ENCODE results near the gene HYAL1.
"Not testable (repeated sequence)": the region's sequence is repeated elsewhere in the genome, so short reads cannot be mapped to it uniquely, and the experiment has no call there.

The HYAL1 gene

DNA sequence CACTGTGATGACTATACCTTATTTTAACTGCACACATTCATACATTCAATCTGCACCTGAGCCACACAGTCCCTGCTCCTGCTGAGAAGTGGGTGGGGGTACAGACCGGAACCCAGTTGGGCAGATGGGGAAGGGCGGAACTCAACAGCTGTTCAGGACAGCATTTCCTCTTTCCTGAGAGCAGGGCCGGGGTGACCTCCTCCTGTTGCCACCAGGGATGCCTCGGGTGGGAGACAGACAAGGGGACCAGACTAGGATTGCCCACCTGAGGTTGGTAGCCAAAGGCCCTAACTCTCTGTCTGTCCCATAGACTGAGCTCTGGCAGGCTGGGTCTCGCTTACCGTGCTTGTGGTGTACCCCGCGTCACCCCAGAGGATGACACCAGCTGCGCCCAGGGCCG, 15.2 kb upstream of the HYAL1 start:
- DNase-seq (ENCODE audit: low read depth): no peak

DNA sequence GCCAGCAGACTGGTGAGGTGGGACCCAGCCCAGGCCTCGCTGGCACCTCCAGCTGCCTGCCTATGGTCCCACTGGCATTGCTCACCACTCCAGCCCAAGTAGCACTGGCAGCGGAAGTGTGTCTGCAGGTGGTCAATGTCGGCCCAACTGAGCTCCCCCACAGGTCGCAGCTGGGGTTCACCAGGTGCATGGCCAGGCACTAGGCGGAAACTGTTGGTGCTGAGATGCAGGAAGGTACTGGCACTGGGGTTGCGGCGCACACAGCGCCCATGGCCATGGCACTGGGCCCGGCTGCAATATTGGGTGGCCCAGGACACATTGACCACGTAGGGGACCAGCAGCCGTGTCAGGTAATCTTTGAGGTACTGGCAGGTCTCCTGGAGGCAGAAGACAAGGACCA, 14.8 kb upstream of the HYAL1 start:
- no peak for DNase-seq (ENCODE audit: low read depth)

DNA sequence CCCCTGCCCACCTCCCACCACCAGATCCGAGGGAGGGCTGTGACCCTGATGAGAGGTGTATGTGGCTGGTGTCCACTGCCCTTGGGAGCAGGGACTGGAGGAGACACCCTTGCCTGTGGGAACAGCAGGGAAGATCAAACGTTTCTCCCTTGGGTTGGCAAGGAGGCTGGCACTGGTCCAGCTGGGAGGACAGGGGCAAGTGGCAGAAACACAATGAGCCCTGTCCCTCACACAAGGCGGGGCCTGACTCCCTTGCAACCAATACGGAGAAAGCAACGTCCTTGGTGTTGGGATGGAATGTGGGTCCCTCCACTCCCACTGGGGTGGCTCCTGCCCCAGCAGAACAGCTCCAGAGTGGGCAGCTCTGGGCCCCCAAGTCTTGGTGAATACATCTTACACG, 13.9 kb upstream of the HYAL1 start:
- DNase-seq (ENCODE audit: low read depth): no peak

GRCh38 chr3:50316657-50317242, 13.4 kb upstream of the HYAL1 start:
- DNase-seq (ENCODE audit: low read depth): peak; percentile 49

- no peak for DNase-seq (ENCODE audit: low read depth)
Observed at GRCh38 chr3:50314816-50315215, 11.4 kb upstream of the HYAL1 start.

GRCh38 chr3:50314342-50314741, 11.0 kb upstream of the HYAL1 start:
- DNase-seq (ENCODE audit: low read depth): no peak

- not testable (repeated sequence) for DNase-seq (ENCODE audit: low read depth)
Observed at GRCh38 chr3:50312041-50312440, 8.7 kb upstream of the HYAL1 start.

DNA sequence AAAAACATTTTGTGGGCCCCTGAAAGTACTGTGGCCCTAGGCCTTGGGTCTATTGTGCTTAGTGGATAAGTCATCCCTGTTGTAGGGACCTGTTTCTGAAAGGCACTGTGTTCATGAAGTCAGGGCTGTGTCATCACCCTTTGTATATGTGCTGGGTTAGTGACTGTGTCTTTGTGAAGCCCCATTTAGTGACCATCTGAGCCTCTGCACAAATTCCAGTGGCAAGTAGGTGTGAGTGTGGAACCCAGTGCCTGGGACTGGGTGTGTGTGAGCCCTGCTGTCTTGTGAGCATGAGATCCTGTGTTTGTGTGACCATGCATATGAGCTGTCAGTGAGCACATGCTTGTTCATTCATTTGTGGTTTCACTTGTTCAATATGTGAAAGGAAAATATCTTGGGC, 1.2 kb upstream of the HYAL1 start:
- DNase-seq (ENCODE audit: low read depth): no peak

DNA sequence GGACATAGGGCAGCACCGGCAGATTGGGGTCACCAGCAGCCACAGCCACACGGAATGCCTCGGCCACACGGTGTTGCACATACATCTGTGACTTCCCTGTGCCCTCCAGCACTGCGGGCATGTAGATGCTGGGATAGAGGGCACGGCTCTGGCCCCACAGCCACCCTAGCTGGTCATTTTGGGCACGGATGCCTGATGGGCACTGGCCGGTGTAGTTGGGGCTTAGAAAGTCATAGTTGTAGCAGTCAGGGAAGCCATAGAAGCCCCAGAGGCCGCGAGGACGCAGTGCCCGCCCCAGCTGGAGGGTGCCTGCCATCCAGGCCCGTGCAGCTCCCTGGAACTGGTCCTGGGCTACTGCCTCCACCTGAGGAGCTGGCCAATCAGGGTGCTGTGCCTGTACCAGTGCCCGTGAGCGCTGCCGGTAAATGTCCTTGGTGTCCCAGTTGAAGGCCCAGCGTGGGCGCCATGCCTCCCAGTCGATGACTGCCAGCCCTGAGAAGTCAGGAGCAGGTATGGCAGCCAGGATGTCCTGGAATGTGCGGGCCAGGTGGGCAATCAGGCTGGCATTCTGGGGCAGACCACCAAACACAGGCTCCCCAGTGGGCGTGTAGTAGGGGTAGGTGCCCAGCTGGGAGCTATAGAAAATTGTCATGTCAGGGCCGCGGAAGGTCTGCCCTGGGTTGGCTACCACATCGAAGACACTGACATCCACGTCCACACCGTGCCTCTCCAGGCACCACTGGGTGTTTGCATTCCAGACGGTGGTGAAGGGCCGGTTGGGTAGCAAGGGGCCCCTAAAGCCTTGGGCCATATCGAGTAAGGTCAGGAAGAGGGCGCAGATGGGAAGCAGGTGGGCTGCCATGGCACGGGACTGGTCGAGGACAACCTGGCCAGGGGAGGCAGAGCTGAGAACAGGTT, 1.0 kb downstream of the HYAL1 start:
- DNase-seq (ENCODE audit: low read depth): no peak

DNA sequence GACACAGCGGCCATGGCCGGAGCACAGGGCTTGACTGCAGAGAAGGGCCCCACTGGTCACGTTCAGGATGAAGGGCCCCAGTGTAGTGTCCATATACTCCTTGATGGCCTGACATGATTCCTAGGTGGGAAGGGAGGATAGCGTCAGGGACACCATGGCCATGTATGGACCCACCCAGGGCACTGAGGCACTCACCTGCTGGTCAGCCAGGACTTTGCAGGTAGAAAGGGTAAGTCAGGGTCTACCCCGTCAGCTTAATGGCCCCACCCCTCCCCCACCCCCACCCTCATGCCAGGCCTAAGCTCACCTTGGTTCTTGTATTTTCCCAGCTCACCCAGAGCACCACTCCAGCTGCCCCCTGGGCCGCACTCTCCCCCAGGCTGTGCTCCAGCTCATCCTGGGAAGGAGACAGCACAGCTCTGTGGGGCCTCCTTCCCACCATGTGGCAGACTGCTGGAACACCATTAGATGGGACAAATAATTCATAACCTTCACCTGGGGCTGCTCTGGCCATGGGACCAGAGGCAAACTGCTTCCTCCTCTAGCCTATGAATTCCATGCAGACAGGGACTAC, 2.6 kb downstream of the HYAL1 start:
- DNase-seq (ENCODE audit: low read depth): no peak

DNA sequence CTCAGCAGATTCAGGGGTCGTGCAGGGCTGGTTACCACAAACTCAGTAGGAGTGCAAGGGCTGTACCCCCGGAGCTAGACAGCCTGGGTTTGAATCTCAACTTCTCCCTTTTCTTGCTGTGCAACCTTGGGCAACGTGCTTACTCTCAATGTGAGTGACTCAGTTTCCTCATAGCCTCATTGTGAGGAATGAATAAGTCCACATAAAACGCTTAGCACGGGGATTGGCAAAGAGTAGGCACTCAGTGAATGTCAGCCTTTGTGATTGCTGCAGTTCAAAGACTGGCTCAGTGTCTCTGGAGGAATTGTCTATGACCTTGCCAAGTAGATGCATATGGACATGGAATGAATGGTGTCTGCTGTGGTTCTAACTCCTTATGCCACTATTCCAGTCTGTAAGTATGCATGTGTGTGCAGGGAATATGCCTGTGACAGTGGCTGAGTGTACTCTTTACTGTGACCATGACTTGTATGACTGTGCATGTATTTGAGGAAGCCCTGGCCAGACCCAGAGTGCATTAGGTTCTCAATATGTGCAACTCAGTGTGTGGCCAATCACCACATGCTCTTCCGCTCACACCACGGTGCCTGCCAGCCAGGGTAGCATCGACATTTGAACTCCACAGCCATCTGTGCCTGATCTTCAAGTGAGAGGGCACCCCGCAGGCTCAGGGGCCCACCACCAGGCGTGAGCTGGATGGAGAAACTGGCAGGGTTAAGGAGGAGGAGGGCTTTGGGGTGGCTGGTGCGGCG, 3.3 kb downstream of the HYAL1 start:
- DNase-seq (ENCODE audit: low read depth): no peak

- no peak for DNase-seq (ENCODE audit: low read depth)
Observed at GRCh38 chr3:50299638-50299928, 3.8 kb downstream of the HYAL1 start.

DNA sequence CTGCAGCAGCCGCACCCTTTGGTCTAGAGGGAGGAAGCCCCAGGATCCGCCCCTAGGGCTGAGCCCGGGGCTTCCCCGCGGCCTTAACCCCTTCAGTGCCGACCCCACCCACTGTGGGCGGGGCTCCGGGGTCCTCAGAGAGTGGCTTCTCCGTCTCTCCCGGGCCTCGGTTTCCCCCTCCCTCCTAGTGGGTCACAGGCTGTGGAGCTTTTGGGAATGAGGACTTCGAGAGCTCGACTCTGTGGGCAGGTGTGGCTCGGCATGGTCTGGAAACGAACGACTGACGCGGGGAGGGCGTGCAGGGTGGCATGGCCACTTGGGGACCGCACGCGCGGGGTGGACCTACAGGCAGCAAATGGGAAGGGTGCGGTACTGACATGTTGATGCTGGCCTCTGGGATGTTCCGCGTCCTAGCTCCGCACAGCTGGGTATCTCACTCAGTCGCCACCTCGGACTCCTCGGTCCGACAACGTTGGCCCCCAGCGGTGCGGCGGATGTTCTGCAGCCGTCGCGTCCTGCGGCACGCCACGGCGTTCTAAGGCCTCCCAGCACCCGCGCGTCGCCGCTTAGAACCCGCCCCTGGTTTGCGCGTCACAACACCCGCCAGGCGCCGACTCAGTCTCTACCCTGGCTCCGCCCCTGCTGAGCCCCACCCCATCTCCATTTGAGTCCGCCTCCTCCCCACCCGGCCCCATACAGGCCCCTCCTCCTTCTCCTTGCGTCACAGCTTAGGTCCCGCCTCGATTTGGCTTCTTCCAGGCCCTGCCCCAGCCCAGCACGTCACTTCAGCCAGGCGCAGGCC, 4.3 kb downstream of the HYAL1 start, which contains the start of the genes HYAL3 and NAA80:
Gene HYAL3, minus strand, starts transcription at position 570 of the 802 bp plus-strand sequence. CDS start 3,803 bp downstream, outside the sequence.
Gene NAA80, minus strand, starts transcription at position 570 of the 802 bp plus-strand sequence. CDS start 1,942 bp downstream, outside the sequence.
- DNase-seq (ENCODE audit: low read depth): peak; percentile 99

GRCh38 chr3:50297896-50298725, 5.3 kb downstream of the HYAL1 start:
- DNase-seq (ENCODE audit: low read depth): no peak

- DNase-seq (ENCODE audit: low read depth): no peak
Observed at GRCh38 chr3:50297384-50297775, 6.0 kb downstream of the HYAL1 start.

GRCh38 chr3:50296721-50297383, 6.5 kb downstream of the HYAL1 start:
- DNase-seq (ENCODE audit: low read depth): no peak

- no peak for DNase-seq (ENCODE audit: low read depth)
Observed at GRCh38 chr3:50295553-50296431, 7.6 kb downstream of the HYAL1 start.

DNA sequence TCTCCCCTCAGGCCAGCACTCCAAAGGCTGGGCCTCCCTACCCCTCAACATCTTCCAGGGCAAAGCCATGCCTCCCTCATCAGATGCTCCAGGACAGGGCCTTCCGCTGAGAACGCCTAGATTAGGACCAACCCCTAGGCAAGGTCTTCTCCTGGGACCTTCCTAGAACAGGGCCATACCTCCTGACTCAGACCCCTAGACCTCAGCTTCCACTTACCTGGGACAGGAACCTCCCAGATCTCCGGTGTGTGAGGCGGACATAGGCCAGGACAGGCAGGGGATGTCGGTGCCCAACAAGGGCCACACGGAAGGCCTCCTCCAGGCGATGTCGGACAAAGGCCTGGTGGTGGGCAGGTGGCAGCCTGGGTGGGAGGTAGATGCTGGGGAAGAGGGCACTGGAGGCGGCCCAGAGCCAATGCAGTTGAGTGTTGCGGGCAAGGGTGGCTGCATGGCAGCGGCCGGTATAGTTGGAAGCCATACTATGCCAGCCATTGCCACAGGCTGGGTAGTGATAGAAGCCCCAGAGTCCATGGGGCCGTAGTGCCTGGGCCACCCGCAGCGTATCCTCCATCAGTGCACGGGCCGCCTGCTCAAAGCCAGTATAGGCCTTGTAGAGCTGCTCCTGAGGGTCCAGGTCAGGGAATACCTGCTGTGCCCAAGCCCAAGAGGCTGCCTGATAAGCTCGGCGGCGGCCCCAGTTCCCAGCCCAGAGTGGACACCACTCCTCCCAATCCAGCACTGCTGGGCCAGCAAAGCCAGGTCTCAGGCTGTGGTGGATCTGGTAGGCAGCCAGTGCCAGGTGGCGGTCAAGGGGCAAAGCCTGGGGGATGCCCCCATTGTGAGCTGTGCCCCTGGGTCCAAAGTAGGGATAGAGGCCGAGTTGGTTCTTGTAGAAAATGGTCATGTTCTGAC, 8.6 kb downstream of the HYAL1 start:
- no peak for DNase-seq (ENCODE audit: low read depth)
